ENCODE data around the gene TNIK. TPM values are rescaled to one million over a fixed set of nuclear protein-coding genes. Genes with fewer than 3 reads are reported as not detected.
"Not testable (repeated sequence)": the region's sequence is repeated elsewhere in the genome, so short reads cannot be mapped to it uniquely, and the experiment has no call there.

The TNIK gene
- total RNA-seq, 2 donors from 2014 or later = 5.6 to 47.1 TPM

DNA sequence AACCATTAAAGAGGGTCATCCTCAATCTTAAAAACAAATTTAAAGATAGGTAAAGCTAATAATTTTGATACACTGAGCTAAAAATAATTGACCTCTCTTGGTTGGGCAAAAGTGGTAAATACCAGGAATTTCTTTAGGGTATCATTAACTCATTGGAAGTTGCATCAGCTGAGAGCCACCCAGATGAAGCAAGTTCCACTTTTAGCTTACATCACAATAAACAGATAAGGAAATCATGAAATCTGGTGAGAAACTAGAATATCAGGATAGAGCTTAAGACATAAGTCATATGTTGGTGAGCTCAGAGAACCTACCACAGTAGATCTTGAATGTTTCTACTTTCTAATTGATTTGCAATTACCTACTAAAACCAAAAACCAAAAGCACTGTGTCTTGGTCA is 336.3 kb downstream of the TNIK start:
- no peaks in the 10 kb centered on the region for H3K27me3 ChIP-seq (replicated peaks; ENCODE audit: insufficient read depth)
- H3K27ac ChIP-seq = no peak overlapping the region
- H3K36me3 ChIP-seq = no peaks in the 10 kb centered on the region
- no peak for TF ChIP-seq POLR2AphosphoS5 (IDR thresholded peaks at IDR 0.05)
- no peak for TF ChIP-seq POLR2A (IDR thresholded peaks at IDR 0.05)
- TF ChIP-seq, protein P1, sequence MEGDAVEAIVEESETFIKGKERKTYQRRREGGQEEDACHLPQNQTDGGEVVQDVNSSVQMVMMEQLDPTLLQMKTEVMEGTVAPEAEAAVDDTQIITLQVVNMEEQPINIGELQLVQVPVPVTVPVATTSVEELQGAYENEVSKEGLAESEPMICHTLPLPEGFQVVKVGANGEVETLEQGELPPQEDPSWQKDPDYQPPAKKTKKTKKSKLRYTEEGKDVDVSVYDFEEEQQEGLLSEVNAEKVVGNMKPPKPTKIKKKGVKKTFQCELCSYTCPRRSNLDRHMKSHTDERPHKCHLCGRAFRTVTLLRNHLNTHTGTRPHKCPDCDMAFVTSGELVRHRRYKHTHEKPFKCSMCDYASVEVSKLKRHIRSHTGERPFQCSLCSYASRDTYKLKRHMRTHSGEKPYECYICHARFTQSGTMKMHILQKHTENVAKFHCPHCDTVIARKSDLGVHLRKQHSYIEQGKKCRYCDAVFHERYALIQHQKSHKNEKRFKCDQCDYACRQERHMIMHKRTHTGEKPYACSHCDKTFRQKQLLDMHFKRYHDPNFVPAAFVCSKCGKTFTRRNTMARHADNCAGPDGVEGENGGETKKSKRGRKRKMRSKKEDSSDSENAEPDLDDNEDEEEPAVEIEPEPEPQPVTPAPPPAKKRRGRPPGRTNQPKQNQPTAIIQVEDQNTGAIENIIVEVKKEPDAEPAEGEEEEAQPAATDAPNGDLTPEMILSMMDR (IDR thresholded peaks at IDR 0.05) = no peak
- intact Hi-C loops (cut with DNase I) = no loop called here
- H3K9me3 ChIP-seq = no peaks in the 10 kb centered on the region
- no peaks in the 10 kb centered on the region for H3K4me1 ChIP-seq (replicated peaks)
- H3K4me3 ChIP-seq = no peak overlapping the region
- no peak for DNase-seq (ENCODE audit: low spot score)

DNA sequence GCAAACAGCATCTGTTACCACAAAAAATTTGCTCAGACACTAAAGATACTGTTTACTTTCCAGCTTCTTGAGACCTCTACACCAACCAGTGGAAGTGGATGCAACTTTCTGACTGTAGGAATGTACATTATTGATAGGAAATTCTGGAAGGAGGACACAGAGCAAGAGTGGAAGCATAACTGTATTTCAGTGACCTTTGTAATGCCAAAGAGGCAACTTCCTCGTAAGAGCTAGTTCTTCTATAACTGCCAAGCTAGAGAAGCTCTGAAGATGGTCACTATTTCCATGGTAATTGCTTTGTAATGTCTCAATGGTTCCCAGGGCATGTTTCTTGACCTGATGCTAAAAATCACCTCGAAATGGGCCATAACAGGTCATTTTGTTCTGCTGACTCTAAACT is 337.3 kb downstream of the TNIK start:
- Histone ChIP-seq H3K4me1 (replicated peaks) (no peaks in the 10 kb centered on the region), H3K4me3 (no peak overlapping the region), H3K9me3 (no peaks in the 10 kb centered on the region), H3K36me3 (no peaks in the 10 kb centered on the region), H3K27me3 (replicated peaks; ENCODE audit: insufficient read depth) (no peaks in the 10 kb centered on the region), H3K27ac (no peak overlapping the region)
- intact Hi-C loops (cut with DNase I) = no loop called here
- no peak for DNase-seq (ENCODE audit: low spot score)
- TF ChIP-seq, protein P1 (IDR thresholded peaks at IDR 0.05) = no peak
- TF ChIP-seq POLR2A (IDR thresholded peaks at IDR 0.05) = no peak
- no peak for TF ChIP-seq POLR2AphosphoS5 (IDR thresholded peaks at IDR 0.05)
- WGBS = 92% methylated on average over 2 of the region's 2 CpGs

DNA sequence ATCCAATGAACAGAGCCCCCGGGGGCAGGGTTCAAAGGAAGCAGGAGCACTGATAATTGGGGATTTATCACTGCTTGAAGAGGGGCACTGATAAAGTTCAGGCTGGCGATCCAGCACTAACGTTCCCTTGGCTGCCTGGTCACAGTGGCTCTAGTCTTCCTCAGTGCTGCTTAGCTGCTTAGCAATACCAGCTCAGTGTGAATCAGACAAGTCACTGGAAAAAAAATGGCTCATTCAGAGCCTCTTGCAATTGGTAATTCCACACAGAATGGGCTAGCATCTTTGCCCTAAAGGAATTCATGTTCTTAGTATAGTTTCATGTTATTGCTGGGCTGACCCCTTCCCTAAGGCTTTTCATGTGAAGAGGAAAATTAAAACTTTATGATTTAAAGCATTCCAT is 338.0 kb downstream of the TNIK start:
- Histone ChIP-seq H3K4me3 (no peak overlapping the region), H3K27ac (no peak overlapping the region), H3K36me3 (no peaks in the 10 kb centered on the region), H3K9me3 (no peaks in the 10 kb centered on the region), H3K27me3 (replicated peaks; ENCODE audit: insufficient read depth) (no peaks in the 10 kb centered on the region), H3K4me1 (replicated peaks) (no peaks in the 10 kb centered on the region)
- no peak for DNase-seq (ENCODE audit: low spot score)
- intact Hi-C loops (cut with DNase I) = no loop called here
- WGBS = 83% methylated on average over 3 of the region's 3 CpGs
- no peak for TF ChIP-seq POLR2A (IDR thresholded peaks at IDR 0.05)
- TF ChIP-seq POLR2AphosphoS5 (IDR thresholded peaks at IDR 0.05) = no peak
- TF ChIP-seq, protein P1 (IDR thresholded peaks at IDR 0.05) = no peak

DNA sequence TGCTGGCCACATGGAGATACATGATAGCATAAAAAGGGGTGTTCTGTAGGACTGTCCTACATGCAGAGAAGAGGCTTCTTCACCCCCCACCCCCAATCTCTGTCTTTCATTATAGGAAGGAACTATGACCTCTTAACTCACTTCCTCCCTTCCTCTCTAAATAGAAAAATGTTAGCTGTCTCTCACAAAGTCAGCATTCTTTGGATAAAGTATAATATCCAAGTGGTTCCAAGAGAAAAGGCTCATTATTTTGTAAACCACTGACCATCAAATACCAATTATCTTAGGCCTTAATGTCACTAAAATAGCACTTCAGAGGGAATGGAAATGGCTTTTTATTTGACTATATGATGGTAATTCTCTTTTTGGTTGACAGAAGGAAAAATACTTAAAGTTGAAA is 338.4 kb downstream of the TNIK start:
- no peak for DNase-seq (ENCODE audit: low spot score)
- TF ChIP-seq, protein P1 (IDR thresholded peaks at IDR 0.05) = no peak
- TF ChIP-seq POLR2A (IDR thresholded peaks at IDR 0.05) (no peak), POLR2AphosphoS5 (IDR thresholded peaks at IDR 0.05) (no peak)
- Histone ChIP-seq H3K36me3 (no peaks in the 10 kb centered on the region), H3K9me3 (no peaks in the 10 kb centered on the region), H3K27ac (no peak overlapping the region), H3K4me3 (no peak overlapping the region), H3K4me1 (replicated peaks) (no peaks in the 10 kb centered on the region), H3K27me3 (replicated peaks; ENCODE audit: insufficient read depth) (no peaks in the 10 kb centered on the region)
- intact Hi-C loops (cut with DNase I) = no loop called here

DNA sequence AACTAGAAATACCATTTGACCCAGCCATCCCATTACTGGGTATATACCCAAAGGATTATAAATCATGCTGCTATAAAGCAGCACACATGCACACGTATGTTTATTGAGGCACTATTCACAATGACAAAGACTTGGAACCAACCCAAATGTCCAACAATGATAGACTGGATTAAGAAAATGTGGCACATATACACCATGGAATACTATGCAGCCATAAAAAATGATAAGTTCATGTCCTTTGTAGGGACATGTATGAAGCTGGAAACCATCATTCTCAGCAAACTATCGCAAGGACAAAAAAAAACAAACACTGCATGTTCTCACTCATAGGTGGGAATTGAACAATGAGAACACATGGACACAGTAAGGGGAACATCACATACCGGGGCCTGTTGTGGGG is 340.8 kb downstream of the TNIK start:
- H3K9me3 ChIP-seq; H3K4me1 ChIP-seq (replicated peaks); H3K36me3 ChIP-seq; H3K27ac ChIP-seq; DNase-seq (ENCODE audit: low spot score); H3K27me3 ChIP-seq (replicated peaks; ENCODE audit: insufficient read depth); H3K4me3 ChIP-seq; intact Hi-C loops (cut with DNase I): not testable (repeated sequence)
- WGBS = 97% methylated on average over 3 of the region's 3 CpGs

DNA sequence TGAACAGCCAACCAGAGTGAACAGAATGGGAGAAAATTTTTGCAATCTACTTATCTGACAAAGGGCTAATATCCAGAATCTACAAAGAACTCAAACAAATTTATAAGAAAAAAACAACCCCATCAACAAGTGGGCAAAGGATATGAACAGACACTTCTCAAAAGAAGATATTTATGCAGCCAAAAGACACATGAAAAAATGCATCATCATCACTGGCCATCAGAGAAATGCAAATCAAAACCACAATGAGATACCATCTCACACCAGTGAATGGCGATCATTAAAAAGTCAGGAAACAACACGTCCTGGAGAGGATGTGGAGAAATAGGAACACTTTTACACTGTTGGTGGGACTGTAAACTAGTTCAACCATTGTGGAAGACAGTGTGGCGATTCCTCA is 341.2 kb downstream of the TNIK start:
- H3K4me3 ChIP-seq; H3K9me3 ChIP-seq; DNase-seq (ENCODE audit: low spot score); intact Hi-C loops (cut with DNase I); H3K27ac ChIP-seq; H3K4me1 ChIP-seq (replicated peaks); H3K27me3 ChIP-seq (replicated peaks; ENCODE audit: insufficient read depth); H3K36me3 ChIP-seq: not testable (repeated sequence)
- WGBS = 82% methylated on average over 3 of the region's 3 CpGs

All from prostate gland (tissue), 2 donors.